SK-N-SH (cell line): ENCODE data around the gene ITGA2B. TPM values are rescaled to one million over a fixed set of nuclear protein-coding genes. Genes with fewer than 3 reads are reported as not detected.

Experiments
- CTCF ChIA-PET: fragments of 300-600, 350-600 bp; formaldehyde crosslinking; extraction: SDS; loops from one replicate; lab custom pipeline; 2021; lab: Yijun Ruan, JAX
- POLR2A ChIA-PET: fragments of 350-600 bp; sonication (Branson Sonifier 250); formaldehyde crosslinking; extraction: SDS; loops from one replicate; lab custom pipeline; 2020; ENCODE audit warnings: antibody characterized with exemption, inconsistent platforms; lab: Yijun Ruan, JAX
- DNase-seq: peaks from one replicate; pipeline ENCODE4 v3.0.0; 2012
- H2AFZ ChIP-seq: fragments of 200-600 bp; sonication (generic); 2 replicates; pipeline ENCODE4 v1.8.1; 2016; ENCODE audit warnings: antibody characterized with exemption, mild to moderate bottlenecking, low read depth
- H3F3A ChIP-seq: fragments of 200-600 bp; sonication (generic); replicated peaks from 2 replicates; pipeline ENCODE3; 2016; ENCODE audit warnings: antibody characterized with exemption, mild to moderate bottlenecking; ENCODE audit not compliant: insufficient read depth
- H3K27ac ChIP-seq, 2 experiments: fragments of 200-500 bp in 1 of 2; fragments of 200-600 bp in 1 of 2; sonication (Bioruptor generic) in 1 of 2; sonication (generic), shearing (Covaris generic) in 1 of 2; 2 replicates each; pipeline versions ENCODE4 v1.5.1 to v1.6.1; 2014 to 2016; ENCODE audit warnings: low read depth in 2 of 2, inconsistent platforms in 1 of 2, low read length in 1 of 2, mild to moderate bottlenecking in 1 of 2, mixed read lengths in 1 of 2
- H3K27me3 ChIP-seq: fragments of 200-600 bp; sonication (generic), shearing (Covaris generic); 2 replicates; pipeline ENCODE4 v1.6.1; 2016; ENCODE audit warnings: mixed run types; ENCODE audit not compliant: insufficient read depth
- H3K36me3 ChIP-seq, 2 experiments: fragments of 200-500 bp in 1 of 2; fragments of 200-600 bp in 1 of 2; sonication (Bioruptor generic) in 1 of 2; sonication (generic) in 1 of 2; replicated peaks in 1 of 2; 2 replicates each; pipeline versions ENCODE3 to v1.5.1; 2014 to 2016; ENCODE audit warnings: low read length in 1 of 2, mild to moderate bottlenecking in 1 of 2; ENCODE audit not compliant: insufficient read depth in 2 of 2, control insufficient read depth in 1 of 2
- H3K4me1 ChIP-seq, 2 experiments: fragments of 200-500 bp in 1 of 2; fragments of 200-600 bp in 1 of 2; sonication (Bioruptor generic) in 1 of 2; sonication (generic), shearing (Covaris generic) in 1 of 2; 2 replicates each; pipeline versions ENCODE4 v1.5.1 to v1.6.1; 2014 to 2016; ENCODE audit warnings: low read depth in 1 of 2, low read length in 1 of 2, mixed run types in 1 of 2; ENCODE audit not compliant: insufficient read depth in 2 of 2, control insufficient read depth in 1 of 2
- H3K4me2 ChIP-seq: fragments of 200-600 bp; sonication (generic), shearing (Covaris generic); 2 replicates; pipeline ENCODE4 v1.6.1; 2017; ENCODE audit warnings: mixed run types
- H3K4me3 ChIP-seq, 2 experiments: fragments of 200-500 bp in 1 of 2; fragments of 200-600 bp in 1 of 2; sonication (Bioruptor generic) in 1 of 2; sonication (generic), shearing (Covaris generic) in 1 of 2; 2 replicates each; pipeline versions ENCODE4 v1.5.1 to v1.8.1; 2014 to 2016; ENCODE audit warnings: low read depth in 2 of 2, inconsistent platforms in 1 of 2, low read length in 1 of 2, mild to moderate bottlenecking in 1 of 2, mixed read lengths in 1 of 2, moderate library complexity in 1 of 2
- H3K79me2 ChIP-seq: fragments of 200-600 bp; sonication (generic); 2 replicates; pipeline ENCODE4 v1.8.1; 2017; ENCODE audit warnings: mild to moderate bottlenecking; ENCODE audit not compliant: insufficient read depth
- H3K9ac ChIP-seq: fragments of 200-600 bp; sonication (generic); 2 replicates; pipeline ENCODE4 v1.6.1; 2017; ENCODE audit warnings: mixed run types
- H3K9me2 ChIP-seq: fragments of 200-600 bp; sonication (generic); 2 replicates; pipeline ENCODE4 v1.6.1; 2017; ENCODE audit warnings: mixed run types
- H3K9me3 ChIP-seq: fragments of 200-600 bp; sonication (generic); 2 replicates; pipeline ENCODE4 v1.6.1; 2017; ENCODE audit warnings: mixed run types, mild to moderate bottlenecking, moderate library complexity
- H4K20me1 ChIP-seq: fragments of 200-600 bp; sonication (generic); 2 replicates; pipeline ENCODE4 v1.6.1; 2017; ENCODE audit warnings: mild to moderate bottlenecking, mixed run types; ENCODE audit not compliant: insufficient read depth
- CTCF ChIP-seq: fragments of 200-600 bp; sonication (generic); IDR thresholded peaks from 2 replicates; pipeline ENCODE4 v1.6.1; 2017; ENCODE audit warnings: antibody characterized with exemption, mild to moderate bottlenecking, moderate library complexity
- EZH2phosphoT487 ChIP-seq: fragments of 200-600 bp; sonication (generic); IDR thresholded peaks from 2 replicates; pipeline ENCODE4 v1.6.1; 2017; ENCODE audit warnings: low read depth, mixed run types, mild to moderate bottlenecking, antibody characterized with exemption, moderate library complexity, borderline replicate concordance
- FOSL2 ChIP-seq: IDR thresholded peaks from 2 replicates; pipeline ENCODE4 v1.4.0; 2012; ENCODE audit warnings: low read depth, mild to moderate bottlenecking, moderate library complexity, borderline replicate concordance
- FOXJ3 ChIP-seq: sonication (generic); formaldehyde crosslinking; IDR thresholded peaks from 2 replicates; pipeline ENCODE4 v1.5.1; 2020; ENCODE audit warnings: mild to moderate bottlenecking, missing genetic modification reagents
- IRF3 ChIP-seq: fragments of 150-350 bp; IDR thresholded peaks from 2 replicates; pipeline ENCODE4 v1.6.1; 2016; ENCODE audit warnings: mild to moderate bottlenecking, low read depth, low read length
- JUND ChIP-seq: IDR thresholded peaks from 2 replicates; pipeline ENCODE4 v1.4.0; 2012
- POLR2AphosphoS5 ChIP-seq: IDR thresholded peaks from 2 replicates; pipeline ENCODE4 v1.6.1; 2012; ENCODE audit warnings: low read depth, low read length
- RAD21 ChIP-seq: IDR thresholded peaks from 2 replicates; pipeline ENCODE4 v1.6.1; 2012; ENCODE audit warnings: mild to moderate bottlenecking, low read length
- RCOR1 ChIP-seq: fragments of 150-350 bp; IDR thresholded peaks from 2 replicates; pipeline ENCODE4 v1.6.1; 2017; ENCODE audit warnings: antibody characterized with exemption, low read length
- RFX5 ChIP-seq: IDR thresholded peaks from 2 replicates; pipeline ENCODE4 v1.6.1; 2012; ENCODE audit warnings: mild to moderate bottlenecking, improper control_type of control experiment, low read length
- RXRA ChIP-seq: IDR thresholded peaks from 2 replicates; pipeline ENCODE4 v1.4.0; 2012; ENCODE audit warnings: low read depth, mild to moderate bottlenecking, borderline replicate concordance
- TCF12 ChIP-seq: IDR thresholded peaks from 2 replicates; pipeline ENCODE4 v1.4.0; 2012
- TEAD4 ChIP-seq: IDR thresholded peaks from 2 replicates; pipeline ENCODE4 v1.4.0; 2012; ENCODE audit warnings: mild to moderate bottlenecking, borderline replicate concordance; ENCODE audit not compliant: insufficient read depth
- USF2 ChIP-seq: fragments of 150-350 bp; IDR thresholded peaks from 2 replicates; pipeline ENCODE4 v1.6.1; 2017; ENCODE audit warnings: antibody characterized with exemption, low read length, low read depth, borderline replicate concordance
- WGBS: methylation state at CpG from one replicate; pipeline ENCODE4 v1.1.6; 2017; ENCODE audit warnings: low lambda C conversion rate; 5-methylcytosine and 5-hydroxymethylcytosine counted together
- polyA plus RNA-seq, 3 experiments: library from polyadenylated mRNA; depleted of rRNA; stranded (reverse); fragments of >200 nt; gene quantifications; 2 replicates each; pipeline ENCODE4 v1.2.3, GENCODE V29; 2012
- TF ChIP-seq, protein P1 (sequence below): IDR thresholded peaks from 2 replicates; pipeline ENCODE4 v1.4.0; 2012; ENCODE audit warnings: low read depth

Gene ITGA2B
- polyA plus RNA-seq, 1 of the 3 experiments (the other 2 are of a cell fraction) = 1.3 TPM

- ChIA-PET CTCF (interaction anchor here (1.1 kb wide), 1 partner anchor 10 kb away, joined by 3 read pairs; no protein-coding TSS in a partner anchor), POLR2A (interaction anchor here (0.7 to 1.5 kb wide), 2 partner anchors 18 to 370 kb away, joined by 4 to 7 read pairs; no protein-coding TSS in a partner anchor)
- H3K9me2 ChIP-seq = no peaks in the 10 kb centered on the region
- TF ChIP-seq RCOR1 = no peak
- TF ChIP-seq RXRA = no peak
- no peak for TF ChIP-seq TCF12
- H3K4me2 ChIP-seq = no peak overlapping the region
- H3K27me3 ChIP-seq = no peaks in the 10 kb centered on the region
- no peak overlapping the region for H3K4me3 ChIP-seq
- H3F3A ChIP-seq = no peaks in the 10 kb centered on the region
- H3K4me1 ChIP-seq = peaks cover 0 to 3% of the 10 kb centered on the region in 2 experiments; a peak in 1 of 4 replicates
- H3K79me2 ChIP-seq = peaks cover 43% of the 10 kb centered on the region
- H3K27ac ChIP-seq = no peak overlapping the region
- WGBS = 82% methylated on average over 2 of the region's 2 CpGs
- peaks cover 26 to 44% of the 10 kb centered on the region in 2 experiments for H3K36me3 ChIP-seq
- DNase-seq = no peak
- no peak overlapping the region for H3K9ac ChIP-seq
- H4K20me1 ChIP-seq = 0 out of 2 replicates have a peak, but pooled peaks cover 5% of the 10 kb centered on the region
- H2AFZ ChIP-seq = no peak overlapping the region
- no peaks in the 10 kb centered on the region for H3K9me3 ChIP-seq
Observed at GRCh38 chr17:44436336-44436735, 46.9 kb upstream of the ITGA2B start.

DNA sequence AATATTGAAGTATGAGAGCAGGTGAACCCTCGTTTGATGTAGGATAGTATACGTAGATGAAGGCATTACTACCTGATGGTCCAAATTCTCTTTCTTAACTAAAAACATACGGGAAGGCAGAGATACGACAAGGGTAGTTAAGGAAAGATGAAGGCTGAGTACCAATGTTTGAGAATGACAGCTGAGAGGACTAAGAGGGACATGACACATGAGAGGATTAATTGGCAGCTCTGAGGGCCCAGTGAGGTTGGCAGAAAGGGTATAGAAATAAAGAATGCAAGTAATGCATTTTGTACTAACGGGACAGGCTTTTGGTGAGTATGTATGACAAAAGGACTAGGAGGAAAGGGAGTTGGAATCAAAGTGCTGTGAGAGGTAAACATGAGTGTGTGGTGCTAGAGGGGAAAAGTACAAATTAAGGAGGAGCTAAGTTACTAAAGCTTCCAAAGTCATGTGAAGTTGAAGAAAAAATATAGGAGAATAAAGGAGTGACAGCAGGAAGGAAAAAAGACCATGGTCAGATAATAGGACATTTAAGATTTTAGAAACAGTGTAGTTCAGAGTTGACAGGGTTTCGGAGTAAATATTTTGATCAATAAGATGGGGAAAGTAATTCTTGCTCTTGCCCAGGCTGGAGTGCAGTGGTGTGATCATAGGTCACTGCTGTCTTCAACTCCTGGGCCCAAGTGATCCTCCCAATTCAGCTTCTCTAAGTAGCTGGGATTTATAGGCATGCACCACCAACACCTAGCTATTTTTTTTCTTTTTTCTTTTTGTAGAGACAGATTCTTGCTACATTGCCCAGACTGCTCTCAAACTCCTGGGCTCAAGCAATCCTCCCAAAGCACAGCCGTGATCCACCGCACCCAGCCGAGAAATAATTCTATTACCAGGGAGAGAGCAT, 43.1 kb upstream of the ITGA2B start:
- Histone ChIP-seq H3K27me3 (no peaks in the 10 kb centered on the region), H3K4me1 (no peaks in the 10 kb centered on the region), H3K4me2 (no peak overlapping the region), H3K36me3 (peaks cover 26 to 63% of the 10 kb centered on the region in 2 experiments), H2AFZ (no peak overlapping the region), H3K9me2 (no peaks in the 10 kb centered on the region), H3K27ac (no peak overlapping the region), H3F3A (peaks cover 3% of the 10 kb centered on the region), H3K9me3 (no peaks in the 10 kb centered on the region), H3K9ac (no peak overlapping the region), H3K4me3 (no peak overlapping the region), H4K20me1 (no peaks in the 10 kb centered on the region), H3K79me2 (peaks cover 49% of the 10 kb centered on the region)
- POLR2A ChIA-PET = no interaction called here
- CTCF ChIA-PET = interaction anchor here (1.4 to 1.6 kb wide), 2 partner anchors 32 to 42 kb away, joined by 4 to 7 read pairs; no protein-coding TSS in a partner anchor
- no peak for DNase-seq
- 93% methylated on average over 9 of the region's 9 CpGs for whole genome bisulfite sequencing
- TF ChIP-seq JUND (no peak), FOSL2 (no peak), EZH2phosphoT487 (no peak), USF2 (no peak), RXRA (no peak), CTCF (no peak), TEAD4 (no peak), IRF3 (no peak), RAD21 (no peak), RFX5 (no peak), POLR2AphosphoS5 (no peak), FOXJ3 (CRISPR knock-in tag) (no peak)
- TF ChIP-seq, protein P1, sequence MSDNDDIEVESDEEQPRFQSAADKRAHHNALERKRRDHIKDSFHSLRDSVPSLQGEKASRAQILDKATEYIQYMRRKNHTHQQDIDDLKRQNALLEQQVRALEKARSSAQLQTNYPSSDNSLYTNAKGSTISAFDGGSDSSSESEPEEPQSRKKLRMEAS = no peak
